Measurements from ENCODE around the gene ABCC9.

DNA sequence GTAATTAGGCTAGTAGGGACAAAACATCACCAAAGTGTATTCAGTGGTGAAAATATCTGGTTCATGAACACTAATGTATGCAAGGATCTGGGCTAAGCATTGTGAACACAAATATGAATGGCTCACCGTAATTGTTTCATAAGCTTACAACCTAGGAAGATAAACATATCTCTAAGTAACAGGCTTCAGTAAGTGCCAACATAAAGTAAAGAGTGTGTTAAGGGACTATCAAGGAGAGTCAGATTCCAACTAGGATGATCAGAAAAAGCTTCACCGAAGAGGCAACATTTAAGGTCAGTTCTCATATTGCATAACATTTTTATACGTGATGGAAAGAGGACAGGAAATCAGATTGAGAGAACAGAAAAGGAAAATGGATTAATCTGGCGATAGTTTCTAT lies 29.4 kb downstream of the ABCC9 start:
- TF ChIP-seq, protein P1, sequence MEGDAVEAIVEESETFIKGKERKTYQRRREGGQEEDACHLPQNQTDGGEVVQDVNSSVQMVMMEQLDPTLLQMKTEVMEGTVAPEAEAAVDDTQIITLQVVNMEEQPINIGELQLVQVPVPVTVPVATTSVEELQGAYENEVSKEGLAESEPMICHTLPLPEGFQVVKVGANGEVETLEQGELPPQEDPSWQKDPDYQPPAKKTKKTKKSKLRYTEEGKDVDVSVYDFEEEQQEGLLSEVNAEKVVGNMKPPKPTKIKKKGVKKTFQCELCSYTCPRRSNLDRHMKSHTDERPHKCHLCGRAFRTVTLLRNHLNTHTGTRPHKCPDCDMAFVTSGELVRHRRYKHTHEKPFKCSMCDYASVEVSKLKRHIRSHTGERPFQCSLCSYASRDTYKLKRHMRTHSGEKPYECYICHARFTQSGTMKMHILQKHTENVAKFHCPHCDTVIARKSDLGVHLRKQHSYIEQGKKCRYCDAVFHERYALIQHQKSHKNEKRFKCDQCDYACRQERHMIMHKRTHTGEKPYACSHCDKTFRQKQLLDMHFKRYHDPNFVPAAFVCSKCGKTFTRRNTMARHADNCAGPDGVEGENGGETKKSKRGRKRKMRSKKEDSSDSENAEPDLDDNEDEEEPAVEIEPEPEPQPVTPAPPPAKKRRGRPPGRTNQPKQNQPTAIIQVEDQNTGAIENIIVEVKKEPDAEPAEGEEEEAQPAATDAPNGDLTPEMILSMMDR (IDR thresholded peaks at IDR 0.05) = no peak
- TF ChIP-seq POLR2A (IDR thresholded peaks at IDR 0.05) = no peak

Data from Peyer's patch (tissue), 4 donors.